B cell (primary cell): Measurements from ENCODE around the gene POLR2A.

Source experiments
- CTCF ChIP-seq: fragments of 200-600 bp; IDR thresholded peaks from one replicate; pipeline ENCODE4 v1.8.0; 2022; ENCODE audit warnings: antibody characterized with exemption, mild to moderate bottlenecking
- EZH2 ChIP-seq: IDR thresholded peaks from 2 replicates; pipeline ENCODE4 v1.6.1; 2012; ENCODE audit warnings: borderline replicate concordance, low read depth, mild to moderate bottlenecking, moderate library complexity, low read length; ENCODE audit not compliant: insufficient read depth, poor library complexity, severe bottlenecking

- TF ChIP-seq CTCF (no peak), EZH2 (no peak)
Measured at GRCh38 chr17:7497636-7498035, 13.5 kb downstream of the POLR2A start.
